ENCODE measurements around the gene FGD3.
"Not testable (repeated sequence)": the region's sequence is repeated elsewhere in the genome, so short reads cannot be mapped to it uniquely, and the experiment has no call there.

Gene FGD3

GRCh38 chr9:92947268-92948037 lies at the start of gene FGD3:
FGD3 (plus strand) TSS chr9:92947523; CDS start chr9:92976257, 28,734 bp downstream.
- peak; percentile 51 for DNase-seq (ENCODE audit: low spot score)

- not testable (repeated sequence) for DNase-seq (ENCODE audit: low spot score)
These were observed 42.2 kb upstream of the FGD3 start for GRCh38 chr9:92905137-92905536.

GRCh38 chr9:92911511-92912475 lies 35.5 kb upstream of the FGD3 start:
- no peak for DNase-seq (ENCODE audit: low spot score)

- DNase-seq (ENCODE audit: low spot score) = no peak
These were observed 30.0 kb upstream of the FGD3 start for GRCh38 chr9:92917176-92917800.

- no peak for DNase-seq (ENCODE audit: low spot score)
These were observed 26.9 kb upstream of the FGD3 start for GRCh38 chr9:92920437-92920836.

- no peak for DNase-seq (ENCODE audit: low spot score)
These were observed 15.7 kb upstream of the FGD3 start for GRCh38 chr9:92931606-92932005.

GRCh38 chr9:92934321-92934720 lies 13.0 kb upstream of the FGD3 start:
- no peak for DNase-seq (ENCODE audit: low spot score)

- DNase-seq (ENCODE audit: low spot score) = no peak
These were observed 9.3 kb upstream of the FGD3 start for GRCh38 chr9:92938025-92938424.

GRCh38 chr9:92941861-92942260 lies 5.5 kb upstream of the FGD3 start:
- peak; percentile 41 for DNase-seq (ENCODE audit: low spot score)

GRCh38 chr9:92942688-92943616 lies 4.4 kb upstream of the FGD3 start:
- DNase-seq (ENCODE audit: low spot score) = no peak

- no peak for DNase-seq (ENCODE audit: low spot score)
These were observed 2.4 kb upstream of the FGD3 start for GRCh38 chr9:92944921-92945320.

GRCh38 chr9:92945796-92946195 lies 1.5 kb upstream of the FGD3 start:
- DNase-seq (ENCODE audit: low spot score) = no peak

GRCh38 chr9:92948038-92948534 lies 763 bp downstream of the FGD3 start:
- DNase-seq (ENCODE audit: low spot score) = no peak

- DNase-seq (ENCODE audit: low spot score) = no peak
These were observed 1.3 kb downstream of the FGD3 start for GRCh38 chr9:92948632-92949031.

GRCh38 chr9:92949266-92949982 lies 2.1 kb downstream of the FGD3 start:
- no peak for DNase-seq (ENCODE audit: low spot score)

GRCh38 chr9:92950359-92950955 lies 3.1 kb downstream of the FGD3 start:
- DNase-seq (ENCODE audit: low spot score) = no peak

GRCh38 chr9:92952906-92953610 lies 5.7 kb downstream of the FGD3 start:
- no peak for DNase-seq (ENCODE audit: low spot score)

- peak; percentile 32 for DNase-seq (ENCODE audit: low spot score)
These were observed 6.9 kb downstream of the FGD3 start for GRCh38 chr9:92954049-92954861.

GRCh38 chr9:92954886-92955285 lies 7.6 kb downstream of the FGD3 start:
- DNase-seq (ENCODE audit: low spot score) = no peak

All from AG08395 (cell line).